HG03103 (cell line): Measurements from ENCODE around the gene CHD9NB.
"Not testable (repeated sequence)": the region's sequence is repeated elsewhere in the genome, so short reads cannot be mapped to it uniquely, and the experiment has no call there.

Source experiments
- ATAC-seq: cut with Tn5 transposase; IDR thresholded peaks from one replicate; pipeline ENCODE4 v1.9.1; 2021; ENCODE audit warnings: low read depth; ENCODE audit not compliant: unreplicated experiment

Gene CHD9NB

DNA sequence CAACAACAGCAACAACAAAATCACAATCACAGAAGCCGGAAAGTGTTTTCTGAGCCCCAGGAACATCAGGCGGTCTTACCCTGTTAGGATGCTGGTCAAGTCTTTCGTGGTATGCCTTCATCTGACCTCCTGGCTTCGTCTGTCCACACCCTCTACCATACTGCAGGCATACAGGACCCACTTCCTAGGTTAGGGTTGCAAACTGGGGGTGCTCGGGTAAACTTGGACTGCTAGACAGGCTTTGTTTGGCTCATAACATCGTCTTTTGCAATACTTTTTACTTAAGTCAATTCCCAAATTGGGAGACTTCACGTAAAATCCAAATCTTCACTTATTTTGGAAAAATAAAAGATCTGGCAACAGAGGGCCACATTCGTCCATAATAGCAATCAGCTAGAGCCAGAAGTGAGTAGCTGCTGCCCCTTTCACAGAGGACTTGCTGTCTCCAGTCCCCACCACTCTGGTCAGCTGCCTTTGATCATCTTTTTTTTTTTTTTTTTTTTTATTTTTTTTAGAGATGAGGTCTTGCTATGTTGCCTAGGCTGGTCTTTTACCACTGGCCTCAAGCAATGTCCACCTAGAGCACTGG lies 32.1 kb upstream of the CHD9NB start:
- no peak for ATAC-seq

DNA sequence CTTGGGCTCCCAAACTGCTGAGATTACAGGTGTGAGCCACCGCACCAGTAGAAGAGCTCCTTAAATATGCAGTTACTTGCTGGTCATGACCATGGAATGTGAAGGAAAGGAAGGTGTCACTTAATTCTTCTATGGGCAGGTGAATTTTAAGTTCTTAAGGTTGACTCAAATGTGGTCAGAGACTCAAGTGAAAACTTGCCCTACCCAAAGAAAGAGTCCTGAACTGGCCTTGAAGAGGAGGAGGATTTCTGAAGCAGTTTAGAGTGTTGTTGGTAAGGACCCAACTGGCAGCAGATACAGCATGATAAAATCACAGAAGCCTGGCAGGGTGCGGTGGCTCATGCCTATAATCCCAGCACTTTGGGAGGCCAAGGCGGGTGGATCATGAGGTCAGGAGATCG lies 31.4 kb upstream of the CHD9NB start:
- ATAC-seq = no peak

DNA sequence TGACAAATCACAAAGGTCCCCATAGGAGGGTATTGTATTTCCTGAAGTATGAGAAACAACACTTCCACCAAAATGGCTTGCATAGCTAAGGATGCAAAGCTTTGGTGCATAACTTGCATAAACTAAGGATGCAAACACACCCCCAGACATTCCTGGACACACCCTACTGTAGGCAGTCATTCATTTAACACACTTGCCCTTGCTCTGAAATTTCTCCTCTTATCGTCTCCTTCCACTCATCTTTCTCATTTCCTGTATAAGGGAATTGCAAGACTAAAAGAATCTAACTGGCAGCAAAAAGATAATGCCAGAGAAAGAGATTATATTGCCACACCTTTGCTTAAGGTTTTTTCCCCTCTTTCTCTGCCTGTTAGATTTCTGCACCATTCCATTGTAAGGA lies 30.4 kb upstream of the CHD9NB start:
- ATAC-seq = no peak

DNA sequence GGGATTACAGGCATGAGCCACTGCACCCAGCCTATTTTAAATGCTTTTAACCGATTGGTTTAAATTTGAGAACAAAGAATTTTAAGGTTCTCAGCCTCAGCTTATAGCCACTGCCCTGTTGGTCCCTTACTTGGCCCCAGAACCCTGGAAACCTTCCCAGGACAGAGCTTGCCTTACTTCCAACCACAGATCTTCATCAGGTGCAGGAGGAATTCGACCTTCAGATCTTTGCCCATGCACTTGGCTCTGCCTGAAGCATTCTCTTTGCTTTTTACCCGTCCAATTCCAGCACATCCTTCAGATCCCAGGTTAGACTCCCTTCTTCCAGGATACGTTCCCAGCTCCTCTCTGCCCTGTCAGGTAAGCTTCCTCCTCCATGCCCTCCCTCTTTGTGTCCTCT lies 29.8 kb upstream of the CHD9NB start:
- ATAC-seq = no peak

DNA sequence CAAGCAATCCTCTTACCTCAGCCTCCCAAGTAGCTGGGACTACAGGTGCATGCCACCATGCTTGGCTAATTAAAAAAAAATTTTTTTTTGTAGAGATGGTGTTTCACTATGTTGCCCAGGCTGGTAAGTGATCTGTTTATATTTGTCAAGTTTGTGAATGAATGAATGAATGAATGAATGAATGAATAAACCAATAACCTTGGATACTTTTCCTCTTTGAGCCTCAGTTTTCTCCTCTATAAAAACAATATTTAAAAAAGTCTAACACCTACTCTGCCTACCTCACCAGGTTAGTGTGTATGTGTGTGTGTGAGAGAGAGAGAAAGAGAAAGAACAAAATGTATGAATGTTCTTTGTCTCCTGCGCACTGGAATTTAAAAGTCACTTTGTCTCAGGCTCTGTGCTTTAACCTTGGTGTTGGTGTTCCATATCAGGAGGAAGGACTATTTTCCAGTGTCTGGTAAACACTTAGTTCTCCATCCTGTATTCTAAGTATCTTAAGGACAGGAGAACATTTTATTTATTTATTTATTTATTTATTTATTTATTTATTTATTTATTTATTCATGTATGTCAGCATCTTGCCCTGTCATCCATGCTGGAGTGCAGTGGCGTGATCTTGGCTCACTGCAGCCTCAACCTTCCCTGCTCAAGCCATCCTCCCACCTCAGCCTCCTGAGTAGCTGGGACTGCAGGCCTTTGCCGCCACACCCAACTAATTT lies 29.1 kb upstream of the CHD9NB start:
- no peak for ATAC-seq

DNA sequence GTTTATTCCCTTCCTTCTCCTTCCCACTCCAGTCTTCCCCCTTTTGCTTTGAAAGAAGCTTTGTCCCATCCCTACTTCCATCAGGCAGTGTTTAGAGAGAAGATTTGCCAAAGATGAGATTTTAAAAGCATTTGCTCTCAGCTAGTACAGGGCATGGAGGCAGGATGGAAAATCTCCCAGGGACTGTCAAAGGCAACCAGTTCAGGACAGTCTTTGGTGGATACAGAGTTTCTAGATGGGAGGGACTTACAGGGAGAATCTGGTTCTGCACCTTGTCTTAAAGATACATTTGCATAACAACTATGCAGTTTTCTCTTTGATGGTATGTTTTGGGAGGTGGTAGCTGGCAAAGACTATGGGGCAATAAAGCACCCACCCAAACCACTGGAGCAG lies 28.3 kb upstream of the CHD9NB start:
- no peak for ATAC-seq

DNA sequence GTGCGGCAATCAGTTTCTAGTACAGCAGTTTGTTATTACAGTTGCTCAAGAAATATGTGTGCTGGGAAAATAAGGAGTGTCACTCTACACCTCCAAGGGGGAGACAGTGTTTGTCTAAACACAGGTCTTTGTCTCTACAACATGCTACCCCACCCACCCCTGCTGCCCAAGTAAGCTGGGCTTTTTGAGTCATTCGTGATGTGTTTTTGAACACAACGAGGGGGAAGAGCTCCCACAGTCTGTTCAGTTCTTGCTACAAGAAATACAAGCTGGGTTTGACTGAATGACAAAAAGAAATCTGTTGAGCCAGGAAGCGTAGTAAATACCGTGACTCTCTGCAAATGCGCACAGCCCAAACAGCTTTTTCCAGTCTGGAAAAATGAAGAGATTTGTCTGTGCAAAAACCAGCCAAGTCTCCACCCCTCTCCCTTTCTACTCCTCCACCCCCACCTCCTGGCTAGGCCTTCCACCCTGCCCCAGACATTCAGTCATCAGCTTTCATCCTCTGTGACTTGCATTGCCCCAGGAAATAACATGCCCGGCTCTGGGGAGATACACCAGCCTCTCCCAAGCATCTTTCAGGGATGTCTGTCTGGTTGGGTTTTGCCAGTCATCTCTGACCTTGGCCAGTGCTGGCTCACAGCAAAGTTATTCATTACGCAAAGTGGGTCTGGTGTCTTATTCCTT lies 27.8 kb upstream of the CHD9NB start:
- ATAC-seq = no peak

DNA sequence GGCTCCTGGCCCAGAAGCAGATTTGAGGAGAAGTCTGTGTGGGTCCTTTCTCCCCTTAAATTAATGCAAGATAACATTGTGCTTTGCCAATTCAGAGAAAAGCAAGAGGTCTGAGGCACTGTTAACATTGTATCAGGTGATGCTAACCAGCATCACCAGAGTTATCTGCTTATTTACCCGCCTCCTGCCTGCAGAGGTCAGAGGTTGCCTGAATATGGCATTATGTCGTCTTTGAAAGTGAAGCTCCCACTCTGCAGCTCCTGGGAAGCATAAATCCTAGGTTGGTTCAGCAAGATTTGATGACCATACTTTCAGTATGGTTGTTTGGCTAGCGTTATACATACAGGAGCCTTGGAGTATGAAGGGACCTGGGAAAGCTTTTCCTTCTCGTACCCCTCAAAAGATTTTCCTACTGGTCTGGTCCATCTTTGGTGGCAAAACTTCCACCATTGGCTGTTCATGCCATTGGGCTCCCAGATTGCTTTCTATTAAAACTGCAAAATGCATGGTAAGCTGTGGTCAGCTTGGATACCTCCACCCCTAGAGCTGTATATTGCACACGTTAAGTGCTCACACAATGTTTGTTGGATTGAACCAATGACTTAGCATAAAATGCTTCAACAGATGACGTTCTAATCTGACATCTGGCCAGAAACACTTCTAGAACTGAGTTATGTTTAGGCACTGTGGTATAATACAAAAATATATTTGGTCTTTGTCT lies 26.2 kb upstream of the CHD9NB start:
- no peak for ATAC-seq

DNA sequence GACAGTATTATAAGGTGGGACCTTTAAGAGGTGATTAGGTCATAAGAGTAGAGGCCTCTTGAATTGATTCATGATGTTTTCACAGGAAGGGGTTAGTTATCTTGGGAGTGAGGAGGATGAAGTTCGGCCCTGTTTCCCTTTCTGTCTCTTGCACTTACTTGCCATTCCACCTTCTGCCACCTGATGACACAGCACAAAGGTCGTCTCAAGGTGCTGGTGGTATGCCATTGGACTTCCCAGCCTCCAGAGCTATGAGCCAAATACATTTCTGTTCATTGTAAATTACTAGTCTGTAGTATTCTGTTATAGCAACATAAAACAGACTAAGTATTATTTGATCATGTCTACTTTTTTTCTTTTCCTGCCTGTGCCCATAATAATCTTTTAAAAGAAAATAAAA lies 25.6 kb upstream of the CHD9NB start:
- ATAC-seq = no peak

DNA sequence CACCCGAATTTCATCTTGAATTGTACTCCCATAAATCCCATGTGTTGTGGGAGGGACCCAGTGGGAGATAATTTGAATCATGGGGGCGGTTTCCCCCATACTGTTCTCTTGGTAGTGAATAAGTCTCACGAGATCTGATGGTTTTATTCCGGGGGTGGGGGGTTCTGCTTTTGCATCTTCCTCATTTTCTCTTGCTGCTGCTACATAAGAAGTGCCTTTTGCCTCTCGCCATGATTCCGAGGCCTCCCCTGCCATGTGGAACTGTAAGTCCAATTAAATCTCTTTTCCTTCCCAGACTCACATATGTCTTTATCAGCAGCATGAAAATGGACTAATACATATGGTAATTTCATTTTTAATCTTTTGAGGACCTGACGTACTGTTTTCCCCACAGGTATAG lies 22.8 kb upstream of the CHD9NB start:
- ATAC-seq = not testable (repeated sequence)

DNA sequence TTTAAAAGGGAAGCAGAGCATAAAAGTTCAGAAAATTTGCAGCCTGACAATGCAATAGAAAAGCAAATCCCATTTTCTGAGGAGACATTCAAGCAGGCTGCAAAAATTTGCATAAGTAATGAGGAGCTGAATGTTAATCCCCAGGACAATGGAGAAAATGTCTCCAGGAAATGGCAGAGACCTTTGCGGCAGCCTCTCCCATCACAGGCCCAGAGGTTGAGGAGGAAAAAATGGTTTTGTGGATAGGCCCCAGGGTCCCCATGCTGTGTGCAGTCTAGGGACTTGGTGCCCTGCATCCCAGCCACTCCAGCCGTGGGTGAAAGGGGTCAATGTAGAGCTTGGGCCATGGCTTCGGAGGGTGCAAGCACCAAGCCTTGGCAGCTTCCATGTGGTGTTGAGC lies 21.6 kb upstream of the CHD9NB start:
- ATAC-seq = not testable (repeated sequence)

DNA sequence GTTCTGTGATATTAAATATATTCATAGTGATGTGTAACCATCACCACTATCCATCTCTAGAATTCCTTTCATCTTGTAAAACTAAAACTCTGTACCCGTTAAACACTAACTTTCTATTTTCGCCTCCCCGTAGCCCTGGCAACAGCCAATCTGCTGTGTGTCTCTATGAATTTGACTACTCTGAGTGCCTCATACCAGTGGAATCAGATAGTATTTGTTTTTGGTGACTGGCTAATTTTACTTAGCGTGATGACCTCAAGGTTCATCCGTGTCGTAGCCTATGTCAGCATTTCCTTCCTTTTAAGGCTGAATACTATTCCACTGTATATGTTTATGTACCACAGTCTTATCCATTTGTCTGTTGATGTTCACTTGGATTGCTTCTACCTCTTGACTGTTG lies 20.3 kb upstream of the CHD9NB start:
- ATAC-seq = no peak

DNA sequence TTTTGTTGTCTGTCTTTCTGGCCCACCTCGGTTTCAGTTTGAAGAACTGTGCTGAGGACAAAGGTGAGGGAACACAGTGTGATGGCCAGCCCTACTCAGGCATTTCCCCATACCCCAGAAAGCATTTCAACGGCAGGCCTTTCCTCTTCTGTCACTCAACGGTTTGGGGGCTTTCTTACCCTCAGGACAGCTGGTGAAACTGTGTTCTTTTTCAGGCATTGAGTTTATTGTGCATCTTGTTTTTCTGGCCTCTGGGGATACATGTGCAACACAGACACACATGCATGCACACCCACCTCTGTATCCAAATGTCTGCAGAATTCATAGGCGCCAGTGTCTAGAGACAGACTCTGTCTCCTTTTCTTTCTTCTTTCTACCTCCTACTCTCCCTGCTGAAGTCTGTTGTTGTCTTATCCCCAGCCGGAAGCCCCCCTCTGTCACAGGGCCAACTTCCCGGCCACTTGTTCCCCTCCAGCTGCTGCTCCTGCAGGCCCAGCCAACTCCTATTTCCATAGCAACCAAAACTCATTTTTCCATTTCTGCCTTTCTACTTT lies 19.1 kb upstream of the CHD9NB start:
- ATAC-seq = peak; percentile 43

DNA sequence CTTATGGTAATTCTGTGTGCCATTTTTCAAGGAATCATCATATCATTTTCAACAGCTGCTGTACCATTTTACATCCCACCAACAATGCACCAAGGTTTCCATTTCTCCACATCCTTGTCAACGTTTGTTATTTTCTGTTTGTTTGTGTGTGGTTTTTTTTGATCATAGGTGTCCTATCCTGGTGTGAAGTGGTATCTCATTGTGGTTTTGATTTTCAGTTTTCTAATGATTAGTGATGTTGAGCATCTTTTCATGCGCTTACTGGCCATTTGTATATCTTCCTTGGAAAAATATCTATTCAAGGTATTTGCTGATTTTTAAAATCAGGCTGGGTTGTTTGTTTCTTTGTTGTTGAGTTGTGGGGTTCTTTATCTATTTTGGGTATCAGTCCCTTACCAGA lies 17.1 kb upstream of the CHD9NB start:
- no peak for ATAC-seq

DNA sequence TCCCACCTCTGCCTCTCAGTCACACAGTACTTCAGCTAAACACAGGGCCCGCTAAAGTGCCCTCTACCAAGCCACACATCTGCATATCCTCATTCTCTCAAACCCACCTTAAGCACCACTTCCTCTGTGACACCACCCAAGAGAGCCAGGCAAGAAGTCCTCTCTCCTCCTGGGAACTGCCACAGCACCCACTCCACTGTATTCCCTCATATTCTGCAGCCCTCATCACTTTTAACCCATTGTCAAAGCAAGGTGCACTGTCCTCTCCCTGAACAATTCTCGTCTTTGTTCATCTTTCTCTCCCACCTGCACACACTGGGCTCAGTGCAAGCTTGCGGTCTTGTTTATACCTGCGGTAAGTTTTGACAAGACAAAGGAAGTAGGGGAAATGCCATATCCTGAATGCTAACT lies 15.7 kb upstream of the CHD9NB start:
- peak; percentile 51 for ATAC-seq

DNA sequence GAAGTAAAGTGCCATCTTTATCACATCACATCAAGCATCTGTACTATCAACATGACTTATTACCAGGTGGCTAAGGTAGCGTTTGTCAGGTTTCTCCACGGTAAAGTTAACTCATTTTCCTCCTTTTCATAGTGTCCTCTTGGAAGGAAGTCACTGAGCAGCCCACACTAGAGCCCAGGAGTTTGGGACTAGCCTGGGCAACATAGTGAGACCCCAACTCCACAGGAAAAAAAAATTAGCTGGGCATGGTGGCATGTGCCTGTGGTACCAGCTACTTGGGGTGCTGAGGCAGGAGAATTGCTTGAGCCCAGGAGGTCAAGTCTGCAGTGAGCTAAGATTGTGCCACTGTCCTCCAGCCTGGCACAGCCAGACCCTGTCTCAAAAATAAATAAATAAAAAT lies 15.0 kb upstream of the CHD9NB start:
- ATAC-seq = no peak

DNA sequence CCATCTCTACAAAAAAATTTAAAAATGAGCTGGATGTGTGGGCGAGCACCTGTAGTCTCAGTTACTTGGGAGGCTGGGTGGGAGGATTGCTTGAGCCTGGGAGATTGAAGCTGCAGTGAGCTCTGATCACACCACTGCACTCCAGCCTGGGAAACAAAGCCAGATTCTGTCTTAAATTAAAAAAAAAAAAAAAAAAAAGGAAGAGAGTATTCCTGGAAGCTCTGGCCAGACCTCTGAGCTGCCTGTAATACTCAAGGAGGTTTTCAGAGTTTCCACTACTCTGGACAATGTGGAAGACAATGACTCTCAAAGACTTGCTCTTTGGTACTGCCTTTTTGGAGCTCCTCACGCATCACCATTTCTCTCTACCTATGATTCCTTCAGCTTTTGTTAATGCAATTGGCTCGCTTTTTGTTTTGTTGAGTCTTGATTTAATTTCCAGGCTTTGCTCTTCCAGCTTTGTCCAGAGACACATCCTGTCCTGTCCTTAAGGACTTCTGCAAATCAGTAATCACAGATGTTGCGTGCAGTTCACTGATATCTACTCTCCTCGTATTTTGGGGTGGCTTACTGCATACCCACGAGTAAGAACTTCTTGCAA lies 12.9 kb upstream of the CHD9NB start:
- ATAC-seq = no peak

DNA sequence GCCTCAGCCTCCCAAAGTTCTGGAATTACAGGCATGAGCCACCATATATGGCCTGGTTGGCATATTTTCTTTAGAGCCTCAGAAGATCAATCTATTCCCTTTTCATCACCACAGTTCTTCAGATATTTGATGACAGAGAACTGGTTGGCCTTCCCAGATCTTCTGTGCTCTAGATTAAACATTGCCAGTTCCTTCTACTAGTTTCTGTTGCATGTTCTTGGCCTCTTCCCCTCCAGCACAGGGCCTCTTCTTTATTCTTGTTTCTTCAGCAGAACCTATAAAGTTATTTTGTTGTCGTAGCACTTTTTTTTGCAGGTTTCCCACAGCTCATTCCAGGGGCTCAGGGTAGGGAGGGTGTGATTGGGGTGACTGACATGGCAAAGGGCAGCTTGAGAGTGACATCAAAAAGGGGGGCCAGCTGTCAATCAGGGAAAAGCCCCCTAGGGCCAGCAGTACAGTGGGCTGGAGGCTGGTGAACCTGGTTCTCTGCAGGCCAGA lies 11.4 kb upstream of the CHD9NB start:
- ATAC-seq = no peak

DNA sequence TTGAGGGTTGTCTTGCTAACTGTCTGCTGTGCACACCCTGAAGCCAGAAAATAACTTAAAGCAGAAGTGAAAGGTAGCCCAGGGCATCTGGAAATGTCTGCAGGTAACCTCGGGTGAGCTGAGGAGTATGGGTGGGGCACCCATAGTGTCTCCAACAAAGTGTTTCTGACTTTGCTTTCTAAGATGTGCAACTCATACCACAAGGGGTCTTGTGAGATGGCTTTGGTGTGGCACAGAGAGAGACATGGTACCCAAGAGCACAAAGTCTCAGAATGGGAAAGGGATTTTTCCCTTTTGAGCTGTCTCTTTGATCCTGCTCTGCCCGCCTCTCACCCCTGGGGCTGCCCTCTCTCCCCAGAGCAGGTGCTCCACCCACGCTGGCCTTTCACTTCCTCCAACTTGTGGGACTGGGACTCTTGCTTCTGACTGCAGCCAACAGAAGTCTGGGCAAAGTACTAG lies 9.0 kb upstream of the CHD9NB start:
- ATAC-seq = peak; percentile 84

DNA sequence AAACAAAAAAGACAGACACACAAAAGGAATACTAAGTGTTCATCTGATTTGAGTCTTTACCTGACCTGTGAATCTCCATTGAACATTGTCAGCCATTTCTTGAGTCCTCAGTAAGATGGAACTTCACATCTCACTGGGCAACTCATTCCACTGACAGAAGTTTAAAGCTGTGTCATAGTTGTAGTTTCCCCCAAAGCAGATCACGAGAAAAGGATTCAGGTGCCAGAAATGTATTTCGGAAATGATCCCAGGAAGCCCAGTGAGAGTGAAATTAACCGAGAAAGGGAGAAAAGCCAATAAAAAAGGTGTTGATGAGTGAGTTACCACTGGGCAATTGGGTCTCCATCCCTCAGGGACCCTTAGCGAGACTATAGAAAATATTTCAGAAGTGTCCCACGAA lies 8.6 kb upstream of the CHD9NB start:
- peak; percentile 12 for ATAC-seq
